IMR-90 (cell line): ENCODE results near the gene ITK. TPM values are rescaled to one million over a fixed set of nuclear protein-coding genes. Genes with fewer than 3 reads are reported as not detected.

ENCODE experiments used
- ATAC-seq: fragments of 200-7000 bp; cut with Tn5 transposase; 2 replicates; pipeline ENCODE4 v1.9.1; 2020; ENCODE audit warnings: low read depth, mild to moderate bottlenecking, moderate library complexity
- BruUV-seq: library from RNA; stranded (reverse); fragments of 400-500 nt; replicated peaks from 2 replicates; lab custom pipeline; 2021; lab: Mats Ljungman, UMichigan
- CTCF ChIA-PET: fragments of 300-600 bp; formaldehyde crosslinking; extraction: SDS; loops from one replicate; lab custom pipeline; 2021; ENCODE audit warnings: antibody characterized with exemption; lab: Yijun Ruan, JAX
- POLR2A ChIA-PET: fragments of 300-600 bp; sonication (Branson Sonifier 250); formaldehyde crosslinking; loops from one replicate; lab custom pipeline; 2022; ENCODE audit warnings: antibody characterized with exemption; ENCODE audit not compliant: unreplicated experiment; lab: Charles Lee
- DNase-seq: peaks from one replicate; pipeline ENCODE4 v3.0.0; 2013
- H2AFZ ChIP-seq: replicated peaks from 2 replicates; pipeline ENCODE3; 2013; ENCODE audit warnings: low read length, mild to moderate bottlenecking; ENCODE audit not compliant: poor library complexity
- H2AK5ac ChIP-seq: 2 replicates; pipeline ENCODE4 v1.6.1; 2013; ENCODE audit warnings: low read depth, low read length, inconsistent platforms
- H2AK9ac ChIP-seq: replicated peaks from 2 replicates; pipeline ENCODE3; 2013; ENCODE audit warnings: mild to moderate bottlenecking, low read depth, low read length, moderate library complexity; ENCODE audit not compliant: poor library complexity
- H2BK120ac ChIP-seq: 2 replicates; pipeline ENCODE4 v1.6.1; 2013; ENCODE audit warnings: low read depth, low read length, inconsistent platforms
- H2BK15ac ChIP-seq: 3 replicates; pipeline ENCODE4 v1.6.1; 2013; ENCODE audit warnings: low read depth, low read length, inconsistent platforms
- H2BK20ac ChIP-seq: 2 replicates; pipeline ENCODE4 v1.6.1; 2013; ENCODE audit warnings: low read depth, mild to moderate bottlenecking, inconsistent platforms, low read length, moderate library complexity
- H2BK5ac ChIP-seq: 2 replicates; pipeline ENCODE4 v1.6.1; 2013; ENCODE audit warnings: mild to moderate bottlenecking, low read depth, low read length, inconsistent platforms; ENCODE audit not compliant: poor library complexity, severe bottlenecking
- H3K14ac ChIP-seq: replicated peaks from 2 replicates; pipeline ENCODE4 v1.6.1; 2013; ENCODE audit warnings: low read depth, low read length, inconsistent platforms
- H3K18ac ChIP-seq: 2 replicates; pipeline ENCODE4 v1.6.1; 2013; ENCODE audit warnings: low read depth, low read length, control low read depth
- H3K23ac ChIP-seq: 2 replicates; pipeline ENCODE4 v1.6.1; 2013; ENCODE audit warnings: low read depth, low read length, inconsistent platforms
- H3K27ac ChIP-seq: 2 replicates; pipeline ENCODE4 v1.5.1; 2013; ENCODE audit warnings: mild to moderate bottlenecking, control low read depth, low read length; ENCODE audit not compliant: insufficient read depth
- H3K27me3 ChIP-seq: 2 replicates; pipeline ENCODE4 v1.6.1; 2013; ENCODE audit warnings: low read length; ENCODE audit not compliant: control insufficient read depth, insufficient read depth
- H3K36me3 ChIP-seq: 2 replicates; pipeline ENCODE4 v1.6.1; 2013; ENCODE audit warnings: low read length, mixed read lengths; ENCODE audit not compliant: control insufficient read depth, insufficient read depth
- H3K4ac ChIP-seq: 2 replicates; pipeline ENCODE4 v1.6.1; 2013; ENCODE audit warnings: low read depth, low read length, inconsistent platforms
- H3K4me1 ChIP-seq: 2 replicates; pipeline ENCODE4 v1.6.1; 2013; ENCODE audit warnings: low read length, mixed read lengths; ENCODE audit not compliant: control insufficient read depth, insufficient read depth
- H3K4me2 ChIP-seq: 2 replicates; pipeline ENCODE4 v1.6.1; 2013; ENCODE audit warnings: low read depth, mild to moderate bottlenecking, control low read depth, low read length, moderate library complexity
- H3K4me3 ChIP-seq: 2 replicates; pipeline ENCODE4 v1.5.1; 2013; ENCODE audit warnings: low read depth, mild to moderate bottlenecking, control low read depth, low read length, moderate library complexity; ENCODE audit not compliant: insufficient read depth
- H3K56ac ChIP-seq: 2 replicates; pipeline ENCODE4 v1.6.1; 2013; ENCODE audit warnings: low read length, inconsistent platforms; ENCODE audit not compliant: insufficient read depth; ENCODE audit errors: extremely low read depth
- H3K79me1 ChIP-seq, 2 experiments: 2 replicates each; pipeline ENCODE4 v1.6.1; 2013; ENCODE audit warnings: low read length in 2 of 2, inconsistent platforms in 1 of 2, low read depth in 1 of 2
- H3K9ac ChIP-seq: 2 replicates; pipeline ENCODE4 v1.6.1; 2013; ENCODE audit warnings: low read depth, low read length, control low read depth
- H3K9me1 ChIP-seq: 2 replicates; pipeline ENCODE4 v1.6.1; 2013; ENCODE audit warnings: low read length, inconsistent platforms; ENCODE audit not compliant: insufficient read depth
- H3K9me3 ChIP-seq: 2 replicates; pipeline ENCODE4 v1.6.1; 2013; ENCODE audit warnings: low read length; ENCODE audit not compliant: control insufficient read depth, insufficient read depth
- H4K20me1 ChIP-seq: 2 replicates; pipeline ENCODE4 v1.6.1; 2013; ENCODE audit warnings: low read length, inconsistent platforms; ENCODE audit not compliant: insufficient read depth
- H4K5ac ChIP-seq: 2 replicates; pipeline ENCODE4 v1.6.1; 2013; ENCODE audit warnings: mild to moderate bottlenecking, low read depth, low read length, control low read depth
- H4K8ac ChIP-seq, 2 experiments: 2 replicates each; pipeline ENCODE4 v1.6.1; 2013; ENCODE audit warnings: low read depth in 2 of 2, low read length in 2 of 2, control low read depth in 1 of 2, inconsistent platforms in 1 of 2
- H4K91ac ChIP-seq: 2 replicates; pipeline ENCODE4 v1.6.1; 2013; ENCODE audit warnings: low read depth, low read length, inconsistent platforms; ENCODE audit not compliant: insufficient read depth
- BHLHE40 ChIP-seq: fragments of 150-350 bp; IDR thresholded peaks from 2 replicates; pipeline ENCODE4 v1.6.1; 2016; ENCODE audit warnings: mild to moderate bottlenecking, low read depth, low read length
- MAZ ChIP-seq: IDR thresholded peaks from 2 replicates; pipeline ENCODE4 v1.6.1; 2012; ENCODE audit warnings: low read depth, mild to moderate bottlenecking, low read length, improper control_type of control experiment, moderate library complexity, borderline replicate concordance
- POLR2A ChIP-seq: IDR thresholded peaks from 2 replicates; pipeline ENCODE4 v1.6.1; 2012; ENCODE audit warnings: mild to moderate bottlenecking, low read depth, low read length
- RCOR1 ChIP-seq: IDR thresholded peaks from 2 replicates; pipeline ENCODE4 v1.6.1; 2012; ENCODE audit warnings: mild to moderate bottlenecking, low read length, improper control_type of control experiment; ENCODE audit not compliant: insufficient replicate concordance
- RFX5 ChIP-seq: IDR thresholded peaks from 2 replicates; pipeline ENCODE4 v1.8.0; 2012; ENCODE audit warnings: low read depth, mild to moderate bottlenecking, low read length, moderate library complexity
- SMC3 ChIP-seq: fragments of 150-350 bp; IDR thresholded peaks from 2 replicates; pipeline ENCODE4 v1.6.1; 2016; ENCODE audit warnings: low read depth, mild to moderate bottlenecking, antibody characterized with exemption, low read length, moderate library complexity
- WGBS, 2 experiments: methylation state at CpG; one replicate each; pipeline versions ENCODE4 v1.1.5 to v1.1.7; 2013; ENCODE audit warnings: missing lambda C conversion rate in 2 of 2; ENCODE audit not compliant: insufficient read length in 1 of 2; ENCODE audit errors: extremely low coverage in 2 of 2; 5-methylcytosine and 5-hydroxymethylcytosine counted together
- dilution Hi-C: fragments of 300-500 bp; cut with HindIII; formaldehyde crosslinking; loops from one replicate; pipeline ENCODE4 v1.14.3; 2018; ENCODE audit warnings: low sequenced_read_pairs; ENCODE audit not compliant: unreplicated experiment
- in situ Hi-C: fragments of 300-500 bp; cut with MboI; formaldehyde crosslinking; loops from 3 replicates; pipeline ENCODE4 v1.14.3; 2019; ENCODE audit warnings: low sequenced_read_pairs, inconsistent platforms, mixed read lengths
- intact Hi-C: fragments of 100-400 bp; cut with micrococcal nuclease; formaldehyde crosslinking; loops from 2 replicates; pipeline ENCODE4 v1.10.0; 2022
- polyA plus RNA-seq, 3 experiments: library from polyadenylated mRNA; depleted of rRNA; stranded (reverse); fragments of >200 nt; gene quantifications; 2 replicates each; pipeline ENCODE4 v1.2.3, GENCODE V29; 2012; ENCODE audit warnings: low replicate concordance in 1 of 3
- total RNA-seq: library from RNA; depleted of rRNA; stranded (reverse); fragments of >200 nt; gene quantifications from 2 replicates; pipeline ENCODE4 v1.2.3, GENCODE V29; 2012

The ITK gene
- total and polyA plus RNA-seq, 2 of the 4 experiments (the other 2 are of a cell fraction) = not detected

DNA sequence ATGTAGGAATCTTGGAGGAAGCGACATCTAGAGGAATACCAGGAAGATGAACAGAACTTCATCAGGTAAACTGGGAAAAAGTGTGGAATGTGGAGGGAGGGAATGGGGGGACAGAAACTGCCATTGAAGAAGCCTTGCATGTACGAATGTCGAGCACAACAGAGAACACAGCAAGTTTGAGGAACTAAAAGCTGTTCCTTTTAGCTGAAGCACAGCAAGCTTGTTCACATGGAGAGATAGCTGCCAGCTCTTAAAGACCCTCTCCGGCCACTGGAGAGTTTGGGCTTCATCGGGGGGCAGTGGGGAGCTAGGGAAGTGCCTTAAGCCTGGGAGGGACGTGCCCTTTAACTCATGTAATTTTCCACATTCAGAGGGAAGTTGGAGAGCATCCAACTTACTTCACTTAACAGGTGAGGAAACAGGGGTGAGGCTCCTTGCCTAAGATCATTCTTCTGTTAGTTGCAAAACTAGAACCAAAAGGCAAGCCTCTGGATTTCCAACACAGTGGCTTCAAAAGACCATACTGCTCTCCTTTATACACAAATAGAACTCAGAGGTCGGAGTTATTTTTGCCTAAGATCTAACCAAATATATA is 83.0 kb downstream of the ITK start:
- Histone ChIP-seq H3K4me1 (no peaks in the 10 kb centered on the region), H3K36me3 (no peaks in the 10 kb centered on the region), H2BK120ac (no peak overlapping the region), H2AK9ac (no peak overlapping the region), H2AFZ (no peak overlapping the region), H3K79me1 (no peaks in the 10 kb centered on the region), H3K4me2 (no peak overlapping the region), H3K27me3 (peaks cover 30% of the 10 kb centered on the region), H3K23ac (no peak overlapping the region), H4K5ac (no peak overlapping the region), H2BK15ac (no peak overlapping the region), H4K20me1 (no peaks in the 10 kb centered on the region), H3K56ac (no peak overlapping the region), H3K4me3 (no peak overlapping the region), H4K8ac (no peak overlapping the region), H3K14ac (no peak overlapping the region), H3K27ac (no peak overlapping the region), H3K4ac (no peak overlapping the region), H3K9me3 (no peaks in the 10 kb centered on the region), H2AK5ac (no peak overlapping the region), H3K18ac (no peak overlapping the region), H3K9me1 (no peaks in the 10 kb centered on the region), H3K9ac (no peak overlapping the region), H2BK20ac (no peak overlapping the region), H2BK5ac (no peak overlapping the region), H4K91ac (no peak overlapping the region)
- no peak for TF ChIP-seq SMC3
- no peak for TF ChIP-seq RFX5
- TF ChIP-seq RCOR1 = no peak
- TF ChIP-seq BHLHE40 = no peak
- no peak for TF ChIP-seq POLR2A
- no peak for TF ChIP-seq MAZ
- DNase-seq (no peak), ATAC-seq (no peak)
- dilution Hi-C loops = no loop called here
- ChIA-PET CTCF (interaction anchor here (1.5 to 2.8 kb wide), 3 partner anchors 11 to 49 kb away, joined by 3 to 12 read pairs (median 5); no protein-coding TSS in a partner anchor), POLR2A (no interaction called here)
- in situ Hi-C loops = no loop called here
- intact Hi-C loops = no loop called here
- BruUV-seq = no TSS peak
- WGBS, 2 experiments = 22% methylated on average over 1 of the region's 7 CpGs; no CpG with 5 or more reads in 1 of the 2 experiments
